Urinary bladder (tissue), 4 donors: Measurements from ENCODE around the gene GLRA1. TPM values are rescaled to one million over a fixed set of nuclear protein-coding genes. Genes with fewer than 3 reads are reported as not detected.
"Not testable (repeated sequence)": the region's sequence is repeated elsewhere in the genome, so short reads cannot be mapped to it uniquely, and the experiment has no call there.

Source experiments
- DNase-seq: peaks from one replicate; pipeline ENCODE4 v3.0.0-alpha.2; 2015; ENCODE audit errors: extremely low spot score
- H3K27ac ChIP-seq: one replicate; pipeline ENCODE4 v1.5.1; 2013; ENCODE audit warnings: low read depth, mild to moderate bottlenecking, moderate library complexity
- H3K36me3 ChIP-seq: one replicate; pipeline ENCODE4 v1.6.1; 2013; ENCODE audit warnings: mild to moderate bottlenecking, moderate library complexity; ENCODE audit not compliant: insufficient read depth
- H3K4me1 ChIP-seq: one replicate; pipeline ENCODE4 v1.6.1; 2013; ENCODE audit warnings: mild to moderate bottlenecking, moderate library complexity; ENCODE audit not compliant: insufficient read depth
- H3K4me3 ChIP-seq: one replicate; pipeline ENCODE4 v1.5.1; 2013; ENCODE audit warnings: low read depth, low read length
- WGBS: extraction: QIAGEN DNeasy Blood & Tissue Kit; methylation state at CpG from one replicate; pipeline ENCODE4 v1.1.7; 2013; 5-methylcytosine and 5-hydroxymethylcytosine counted together
- polyA plus RNA-seq: library from polyadenylated mRNA; stranded (reverse); fragments of 200-250 nt; gene quantifications from one replicate; pipeline ENCODE4 v1.2.3, GENCODE V29; 2013
- total RNA-seq: library from RNA; depleted of rRNA; stranded (reverse); fragments of >200 nt; gene quantifications from one replicate; pipeline ENCODE4 v1.2.3, GENCODE V29; 2014
- donor health status: healthy with polysubstance abuse.
- donor health status: healthy.

The GLRA1 gene
- total and polyA plus RNA-seq, 2 donors, result not detected

DNA sequence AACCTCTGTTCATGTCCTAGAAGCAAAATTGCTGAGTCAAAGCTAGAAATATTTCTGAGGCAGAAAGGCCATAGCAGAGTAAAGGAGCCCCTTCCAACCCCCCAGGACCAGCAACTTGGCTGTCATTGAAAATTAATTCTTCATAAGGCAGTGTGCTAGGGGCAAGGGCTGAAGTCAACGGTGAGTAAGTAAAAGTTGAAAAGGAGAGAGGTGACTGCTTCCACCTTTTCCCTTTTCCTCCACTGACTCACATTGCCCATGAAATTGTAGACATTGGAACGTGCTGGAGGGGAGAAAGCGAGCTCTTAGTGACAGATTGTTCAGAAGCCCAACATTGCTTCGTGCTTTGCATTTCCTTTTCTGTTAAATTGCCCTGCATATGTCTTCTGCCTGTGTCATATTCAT is 19.1 kb downstream of the GLRA1 start:
- H3K4me3 ChIP-seq, result no peak overlapping the region
- no peaks in the 10 kb centered on the region for H3K4me1 ChIP-seq
- no peak overlapping the region for H3K27ac ChIP-seq
- no peaks in the 10 kb centered on the region for H3K36me3 ChIP-seq
- 39% methylated on average over 4 of the region's 4 CpGs for WGBS
- DNase-seq, result no peak

DNA sequence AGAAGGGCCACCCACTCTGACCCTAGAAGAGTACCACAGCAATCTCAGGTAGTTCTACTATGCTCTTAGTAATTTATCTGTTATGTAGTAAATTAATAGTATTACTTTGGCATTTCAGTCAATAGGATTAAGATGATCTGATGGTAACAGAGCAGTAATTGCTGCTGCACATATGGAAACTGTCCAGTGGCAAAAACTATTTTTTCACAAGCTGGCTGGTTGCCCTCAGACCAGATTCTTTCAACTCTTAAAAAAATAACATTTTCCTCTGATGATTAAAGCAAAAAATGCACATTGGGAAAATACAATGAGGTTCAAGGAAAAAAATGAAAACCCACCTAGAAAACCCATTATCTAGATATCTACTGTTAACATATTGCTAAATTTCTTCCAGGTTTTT is 19.7 kb downstream of the GLRA1 start:
- H3K4me1 ChIP-seq, result no peaks in the 10 kb centered on the region
- DNase-seq, result no peak
- no peaks in the 10 kb centered on the region for H3K36me3 ChIP-seq

GRCh38 chr5:151904127-151904526 is 20.5 kb downstream of the GLRA1 start:
- Histone ChIP-seq H3K27ac (no peak overlapping the region), H3K4me1 (no peaks in the 10 kb centered on the region), H3K4me3 (no peak overlapping the region), H3K36me3 (no peaks in the 10 kb centered on the region)
- DNase-seq, result no peak
- 69% methylated on average over 6 of the region's 6 CpGs for whole genome bisulfite sequencing

More for the DNA sequence above, 19.7 kb downstream of the GLRA1 start:
- no peak overlapping the region for H3K4me3 ChIP-seq
- no peak overlapping the region for H3K27ac ChIP-seq

DNA sequence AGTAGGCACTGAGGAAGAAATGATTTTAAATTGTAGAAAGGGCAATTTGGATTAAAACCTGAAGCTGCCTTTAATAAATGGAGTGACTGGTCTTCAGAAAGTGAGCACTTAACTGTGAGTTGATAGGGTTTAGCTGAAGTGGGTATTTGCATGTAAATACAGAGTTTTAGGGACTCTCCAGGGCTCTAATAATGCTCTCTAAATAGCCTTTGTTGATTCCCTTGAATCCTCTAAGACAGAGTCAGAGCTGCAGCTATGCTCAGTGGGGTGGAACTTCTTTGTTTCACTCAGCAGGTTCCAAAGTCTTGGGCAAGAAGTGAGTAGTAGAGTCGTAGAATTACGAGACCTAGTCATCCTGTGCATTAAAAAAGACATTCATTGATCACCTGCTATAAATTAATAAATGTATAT is 21.4 kb downstream of the GLRA1 start:
- Histone ChIP-seq H3K27ac (no peak overlapping the region), H3K4me1 (no peaks in the 10 kb centered on the region), H3K4me3 (no peak overlapping the region), H3K36me3 (no peaks in the 10 kb centered on the region)
- WGBS, result 59% methylated on average over 2 of the region's 2 CpGs
- DNase-seq, result no peak

- WGBS, result 82% methylated on average over 4 of the region's 4 CpGs
- Histone ChIP-seq H3K4me3 (no peak overlapping the region), H3K36me3 (no peaks in the 10 kb centered on the region), H3K27ac (no peak overlapping the region), H3K4me1 (no peaks in the 10 kb centered on the region)
- no peak for DNase-seq
These were observed 22.4 kb downstream of the GLRA1 start for GRCh38 chr5:151902215-151902614.

DNA sequence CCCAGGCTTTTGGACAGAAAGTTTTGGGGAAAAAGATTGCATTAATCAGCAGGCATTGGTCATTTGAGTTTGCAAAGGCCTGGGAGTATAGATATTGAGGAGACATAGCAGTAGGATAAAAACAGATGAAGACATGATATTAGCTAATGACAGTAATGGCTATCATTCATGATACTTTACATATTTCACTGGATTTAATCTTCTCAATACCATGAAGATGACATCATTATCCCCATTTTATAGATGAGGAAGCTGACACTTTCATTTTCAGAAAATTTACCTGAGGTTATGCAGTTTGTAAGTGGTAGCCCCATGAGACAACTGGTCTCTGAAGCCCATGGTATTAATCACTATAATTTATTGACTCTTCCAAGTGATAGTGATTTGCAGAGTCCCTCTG is 23.0 kb downstream of the GLRA1 start:
- H3K27ac ChIP-seq, result no peak overlapping the region
- no peak overlapping the region for H3K4me3 ChIP-seq
- no peak for DNase-seq
- no peaks in the 10 kb centered on the region for H3K4me1 ChIP-seq
- no peaks in the 10 kb centered on the region for H3K36me3 ChIP-seq

GRCh38 chr5:151900891-151901290 is 23.8 kb downstream of the GLRA1 start:
- no peak for DNase-seq
- 44% methylated on average over 3 of the region's 3 CpGs for WGBS
- Histone ChIP-seq H3K27ac (no peak overlapping the region), H3K4me3 (no peak overlapping the region), H3K36me3 (no peaks in the 10 kb centered on the region), H3K4me1 (no peaks in the 10 kb centered on the region)

GRCh38 chr5:151899399-151899798 is 25.3 kb downstream of the GLRA1 start:
- no peak for DNase-seq
- 55% methylated on average over 2 of the region's 2 CpGs for WGBS

GRCh38 chr5:151897896-151898295 is 26.8 kb downstream of the GLRA1 start:
- 86% methylated on average over 1 of the region's 1 CpG for WGBS
- H3K27ac ChIP-seq, result no peak overlapping the region
- no peaks in the 10 kb centered on the region for H3K36me3 ChIP-seq
- no peaks in the 10 kb centered on the region for H3K4me1 ChIP-seq
- H3K4me3 ChIP-seq, result no peak overlapping the region
- no peak for DNase-seq

More at GRCh38 chr5:151899399-151899798, 25.3 kb downstream of the GLRA1 start:
- no peak overlapping the region for H3K27ac ChIP-seq
- no peaks in the 10 kb centered on the region for H3K36me3 ChIP-seq
- H3K4me1 ChIP-seq, result no peaks in the 10 kb centered on the region
- no peak overlapping the region for H3K4me3 ChIP-seq

- WGBS, result 29% methylated on average over 2 of the region's 2 CpGs
- Histone ChIP-seq H3K27ac (no peak overlapping the region), H3K4me1 (no peaks in the 10 kb centered on the region), H3K36me3 (no peaks in the 10 kb centered on the region), H3K4me3 (no peak overlapping the region)
- DNase-seq, result no peak
These were observed 27.6 kb downstream of the GLRA1 start for GRCh38 chr5:151897020-151897552.

GRCh38 chr5:151896031-151896691 is 28.5 kb downstream of the GLRA1 start:
- 8% methylated on average over 3 of the region's 3 CpGs for WGBS
- DNase-seq, result no peak
- H3K4me1 ChIP-seq, result no peaks in the 10 kb centered on the region

GRCh38 chr5:151895660-151896030 is 29.0 kb downstream of the GLRA1 start:
- 32% methylated on average over 5 of the region's 5 CpGs for WGBS
- Histone ChIP-seq H3K27ac (no peak overlapping the region), H3K36me3 (no peaks in the 10 kb centered on the region), H3K4me3 (no peak overlapping the region), H3K4me1 (no peaks in the 10 kb centered on the region)
- DNase-seq, result no peak

More at GRCh38 chr5:151896031-151896691, 28.5 kb downstream of the GLRA1 start:
- H3K36me3 ChIP-seq, result no peaks in the 10 kb centered on the region
- no peak overlapping the region for H3K27ac ChIP-seq
- H3K4me3 ChIP-seq, result no peak overlapping the region

DNA sequence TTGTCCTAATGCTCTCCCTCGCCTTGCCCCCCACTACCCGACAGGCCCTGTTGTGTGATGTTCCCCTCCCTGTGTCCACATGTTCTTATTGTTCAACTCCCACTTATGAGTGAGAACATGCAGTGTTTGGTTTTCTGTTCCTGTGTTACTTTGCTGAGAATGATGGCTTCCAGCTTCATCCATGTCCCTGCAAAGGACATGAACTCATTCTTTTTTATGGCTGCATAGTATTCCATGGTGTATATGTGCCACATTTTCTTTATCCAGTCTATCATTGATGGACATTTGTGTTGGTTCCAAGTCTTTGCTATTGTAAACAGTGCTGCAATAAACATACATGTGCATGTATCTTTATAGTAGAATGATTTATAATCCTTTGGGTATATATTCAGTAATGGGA is 31.2 kb downstream of the GLRA1 start:
- WGBS, result 87% methylated on average over 2 of the region's 2 CpGs
- H3K4me3 ChIP-seq, H3K4me1 ChIP-seq, H3K27ac ChIP-seq, DNase-seq, H3K36me3 ChIP-seq: not testable (repeated sequence)

- Histone ChIP-seq H3K4me3 (no peak overlapping the region), H3K27ac (no peak overlapping the region), H3K36me3 (no peaks in the 10 kb centered on the region), H3K4me1 (no peaks in the 10 kb centered on the region)
- WGBS, result 60% methylated on average over 4 of the region's 4 CpGs
- no peak for DNase-seq
These were observed 32.3 kb downstream of the GLRA1 start for GRCh38 chr5:151892393-151892792.

- WGBS, result 50% methylated on average over 3 of the region's 3 CpGs
- H3K4me3 ChIP-seq, result no peak overlapping the region
- H3K36me3 ChIP-seq, result no peaks in the 10 kb centered on the region
- no peaks in the 10 kb centered on the region for H3K4me1 ChIP-seq
- no peak overlapping the region for H3K27ac ChIP-seq
- no peak for DNase-seq
These were observed 34.4 kb downstream of the GLRA1 start for GRCh38 chr5:151890299-151890698.
